ENCODE measurements around the gene HCN2.
"Not testable (repeated sequence)": the region's sequence is repeated elsewhere in the genome, so short reads cannot be mapped to it uniquely, and the experiment has no call there.

HCN2 gene

DNA sequence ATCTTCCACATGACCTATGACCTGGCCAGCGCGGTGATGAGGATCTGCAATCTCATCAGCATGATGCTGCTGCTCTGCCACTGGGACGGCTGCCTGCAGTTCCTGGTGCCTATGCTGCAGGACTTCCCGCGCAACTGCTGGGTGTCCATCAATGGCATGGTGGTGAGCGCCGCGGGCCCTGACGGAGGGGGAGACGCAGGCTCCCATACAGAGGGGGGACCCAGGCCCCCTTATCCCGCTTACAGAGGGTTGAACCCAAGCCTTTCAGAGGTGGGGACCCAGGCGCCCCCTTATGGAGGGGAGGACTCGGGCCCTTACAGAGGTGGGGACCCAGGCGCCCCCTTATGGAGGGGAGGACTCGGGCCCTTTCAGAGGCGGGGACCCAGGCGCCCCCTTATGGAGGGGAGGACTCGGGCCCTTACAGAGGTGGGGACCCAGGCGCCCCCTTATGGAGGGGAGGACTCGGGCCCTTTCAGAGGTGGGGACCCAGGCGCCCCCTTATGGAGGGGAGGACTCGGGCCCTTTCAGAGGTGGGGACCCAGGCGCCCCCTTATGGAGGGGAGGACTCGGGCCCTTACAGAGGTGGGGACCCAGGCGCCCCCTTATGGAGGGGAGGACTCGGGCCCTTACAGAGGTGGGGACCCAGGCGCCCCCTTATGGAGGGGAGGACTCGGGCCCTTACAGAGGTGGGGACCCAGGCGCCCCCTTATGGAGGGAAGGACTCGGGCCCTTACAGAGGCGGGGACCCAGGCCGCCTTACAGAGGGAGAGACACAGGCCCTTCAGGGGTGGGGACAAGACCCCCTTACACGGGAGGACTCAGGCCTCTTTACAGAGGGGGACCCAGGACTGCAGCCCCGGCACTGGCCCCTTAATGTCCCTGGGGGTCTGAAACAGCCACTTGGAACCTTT is 15.6 kb downstream of the HCN2 start:
- DNase-seq (ENCODE audit: low read depth): not testable (repeated sequence)

DNA sequence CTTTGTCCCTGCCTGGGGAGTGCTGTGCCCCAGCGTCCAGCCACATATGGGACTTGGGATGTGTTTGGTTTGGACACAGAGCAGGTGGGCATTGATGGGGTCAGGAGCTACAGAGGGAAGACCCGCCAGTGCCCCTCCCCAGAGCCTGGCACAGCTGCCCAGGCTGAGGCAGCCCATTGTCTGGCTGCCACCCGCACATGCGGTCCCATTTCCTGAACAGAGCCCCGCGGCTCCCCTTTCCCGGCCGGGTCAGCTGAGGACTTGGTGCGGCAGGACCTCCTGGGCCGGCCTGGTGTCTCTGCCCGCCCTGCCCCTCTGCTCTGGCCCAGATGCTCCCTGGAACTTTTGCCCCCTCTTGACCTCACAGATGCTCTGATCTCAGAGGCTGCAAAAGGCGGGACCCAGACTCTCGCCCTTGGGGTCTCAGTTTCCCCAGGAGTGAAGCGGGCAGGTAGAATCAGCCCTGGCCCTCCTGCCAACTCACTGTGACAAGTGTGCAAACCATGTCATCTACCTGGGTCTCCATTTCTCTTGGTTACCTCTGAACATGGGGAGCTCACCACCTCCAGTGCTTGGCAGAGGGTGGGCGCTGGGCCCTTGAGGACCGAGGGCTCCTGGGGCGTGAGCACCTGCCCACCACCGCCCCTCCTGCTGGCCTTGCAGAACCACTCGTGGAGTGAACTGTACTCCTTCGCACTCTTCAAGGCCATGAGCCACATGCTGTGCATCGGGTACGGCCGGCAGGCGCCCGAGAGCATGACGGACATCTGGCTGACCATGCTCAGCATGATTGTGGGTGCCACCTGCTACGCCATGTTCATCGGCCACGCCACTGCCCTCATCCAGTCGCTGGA is 17.8 kb downstream of the HCN2 start:
- no peak for DNase-seq (ENCODE audit: low read depth)

DNA sequence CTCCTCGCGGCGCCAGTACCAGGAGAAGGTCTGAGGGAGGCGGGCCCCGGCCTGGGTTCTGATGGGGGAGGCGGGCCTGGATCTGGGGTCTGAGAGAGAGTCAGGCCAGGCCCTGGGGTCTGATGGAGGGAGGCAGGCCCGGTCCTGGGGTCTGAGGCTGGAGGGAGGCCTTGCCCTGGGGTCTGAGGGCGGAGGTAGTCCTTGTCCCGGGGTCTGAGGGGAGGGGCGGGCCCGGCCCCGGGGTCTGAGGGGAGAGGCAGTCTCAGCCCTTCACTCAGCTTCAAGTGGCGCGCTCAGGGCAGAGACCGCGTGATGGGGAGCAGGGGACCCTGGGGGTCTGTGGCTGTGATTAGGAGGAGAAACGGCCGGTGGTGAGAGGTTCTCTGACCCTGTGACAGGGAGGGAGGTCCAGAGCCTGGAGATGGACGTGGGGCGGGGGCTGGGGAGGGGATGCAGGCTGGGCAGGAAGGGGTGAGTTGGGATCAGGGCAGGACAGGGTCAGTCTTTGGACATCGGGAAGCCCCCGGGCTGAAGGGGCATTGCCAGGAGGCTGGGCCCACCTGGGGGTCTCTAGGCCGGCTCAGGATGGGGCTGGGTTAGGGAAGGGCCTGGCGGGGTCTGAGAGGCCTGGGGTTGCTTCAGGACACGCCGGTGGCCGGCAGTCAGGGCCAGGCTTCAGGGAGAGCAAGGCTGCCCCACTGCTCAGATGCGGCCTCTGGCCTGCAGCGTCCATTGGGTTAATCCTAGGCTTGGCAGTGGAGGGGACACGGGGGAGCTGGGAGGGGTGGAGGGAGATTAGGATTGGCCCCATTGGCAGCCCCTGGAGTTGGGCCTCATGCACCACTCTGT is 18.7 kb downstream of the HCN2 start:
- no peak for DNase-seq (ENCODE audit: low read depth)

DNA sequence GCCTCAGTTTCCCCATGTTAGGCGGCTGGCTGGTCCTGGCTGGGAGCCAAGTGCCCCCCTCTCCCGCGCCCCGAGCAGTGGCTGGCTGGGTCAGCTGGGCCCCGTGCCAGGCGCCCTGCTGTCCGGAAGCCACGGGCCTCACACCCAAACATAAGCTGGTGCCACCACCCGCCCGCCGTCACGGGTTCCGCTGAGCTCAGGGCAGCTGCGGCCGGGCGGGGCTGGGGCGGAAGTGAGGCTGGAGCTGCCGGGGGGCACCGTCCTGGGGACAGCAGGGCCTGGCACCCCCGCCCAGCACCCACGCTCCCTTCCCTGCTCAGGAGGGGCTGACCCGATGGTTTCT is 19.3 kb downstream of the HCN2 start:
- DNase-seq (ENCODE audit: low read depth): no peak

DNA sequence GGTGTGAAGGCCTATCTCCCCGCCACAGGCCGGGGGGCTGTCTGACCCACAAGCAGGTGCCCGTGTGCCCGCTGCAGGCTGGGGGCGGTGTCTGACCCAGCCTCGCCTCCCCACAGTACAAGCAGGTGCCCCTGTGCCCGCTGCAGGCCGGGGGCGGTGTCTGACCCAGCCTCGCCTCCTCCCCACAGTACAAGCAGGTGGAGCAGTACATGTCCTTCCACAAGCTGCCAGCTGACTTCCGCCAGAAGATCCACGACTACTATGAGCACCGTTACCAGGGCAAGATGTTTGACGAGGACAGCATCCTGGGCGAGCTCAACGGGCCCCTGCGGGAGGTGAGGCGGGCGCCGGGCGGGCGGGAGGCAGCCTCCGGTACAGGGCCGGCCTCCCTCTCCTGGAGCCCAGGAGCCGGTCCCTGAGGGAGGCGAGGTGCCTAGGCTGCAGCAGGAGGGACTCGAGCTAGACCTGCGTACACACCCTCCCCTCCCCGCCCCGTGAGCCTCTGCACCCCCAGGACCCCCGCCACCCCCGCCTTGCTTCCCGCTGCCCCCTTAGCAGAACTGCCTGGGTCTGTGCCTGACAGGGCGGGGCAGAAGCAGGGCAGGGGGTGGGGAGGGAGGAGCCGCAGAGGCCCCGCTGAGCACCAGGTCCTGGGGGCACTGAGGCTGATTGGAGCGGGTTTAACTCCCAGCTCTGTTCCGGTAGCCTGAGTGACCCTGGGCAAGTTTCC is 20.6 kb downstream of the HCN2 start:
- DNase-seq (ENCODE audit: low read depth): no peak

DNA sequence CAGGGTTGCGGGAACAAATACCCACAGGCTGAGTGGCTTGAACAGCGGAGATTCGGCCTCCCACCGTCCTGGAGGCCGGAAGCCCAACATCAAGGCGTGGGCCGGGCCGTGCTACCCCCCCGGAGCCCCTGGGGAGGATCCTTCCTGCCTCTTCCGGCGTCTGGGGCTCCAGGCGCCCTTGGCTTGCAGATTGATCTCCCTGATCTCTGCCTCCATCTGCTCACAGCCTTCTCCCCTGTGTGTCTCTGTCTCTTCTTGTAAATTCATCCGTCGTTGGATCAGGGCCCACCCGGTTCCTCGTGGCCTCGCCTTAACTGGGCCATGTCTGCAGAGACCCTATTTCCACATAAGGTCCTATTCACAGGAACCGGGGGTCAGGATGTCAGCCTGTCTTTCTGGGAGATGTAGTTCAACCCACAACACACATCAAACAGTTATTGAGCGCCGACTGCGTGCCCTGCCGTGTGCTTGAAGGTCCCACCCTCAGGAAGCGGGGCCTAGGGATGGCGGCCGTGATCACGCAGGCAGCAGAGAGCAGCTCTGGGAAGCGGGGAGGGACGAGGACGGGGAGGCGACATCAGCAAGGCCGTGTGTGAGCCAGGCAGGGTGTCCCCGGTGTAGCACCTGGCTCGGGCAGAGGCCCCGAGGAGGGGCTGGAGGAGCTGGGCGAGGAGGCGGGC is 21.3 kb downstream of the HCN2 start:
- no peak for DNase-seq (ENCODE audit: low read depth)

DNA sequence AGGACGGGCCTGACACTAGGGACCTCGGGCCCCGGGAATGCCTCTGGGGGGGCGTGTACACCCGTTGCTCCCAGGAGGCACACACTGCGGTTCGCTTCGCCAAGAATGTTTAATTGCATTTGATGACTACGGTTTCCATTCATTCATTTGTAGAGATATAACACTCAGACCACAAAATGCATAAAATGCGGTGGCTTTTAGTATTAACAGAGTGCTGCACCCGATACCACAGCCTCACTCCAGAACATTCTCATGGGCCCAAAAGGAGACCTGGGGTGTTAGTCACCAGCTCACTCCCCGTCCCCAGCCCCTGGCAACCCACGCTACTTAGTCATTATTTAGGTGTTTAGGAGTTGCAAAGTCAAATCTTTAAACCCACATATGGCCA is 21.8 kb downstream of the HCN2 start:
- DNase-seq (ENCODE audit: low read depth): peak; percentile 57

DNA sequence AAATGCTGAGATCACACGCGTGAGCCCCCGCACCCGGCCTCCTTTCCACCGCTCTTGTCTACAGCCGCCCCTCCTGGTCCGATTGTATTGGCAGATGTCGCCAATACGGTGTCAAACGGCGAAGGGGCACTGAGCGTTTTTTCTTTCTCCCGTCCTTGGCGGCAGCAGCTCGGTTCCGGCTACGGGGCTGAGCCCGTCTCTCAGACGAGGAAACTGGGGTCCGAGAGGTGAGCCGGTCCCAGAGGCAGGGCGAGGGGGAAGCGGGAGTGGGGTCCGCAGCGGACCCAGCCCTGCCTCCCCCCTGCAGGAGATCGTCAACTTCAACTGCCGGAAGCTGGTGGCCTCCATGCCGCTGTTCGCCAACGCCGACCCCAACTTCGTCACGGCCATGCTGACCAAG is 23.3 kb downstream of the HCN2 start:
- no peak for DNase-seq (ENCODE audit: low read depth)

DNA sequence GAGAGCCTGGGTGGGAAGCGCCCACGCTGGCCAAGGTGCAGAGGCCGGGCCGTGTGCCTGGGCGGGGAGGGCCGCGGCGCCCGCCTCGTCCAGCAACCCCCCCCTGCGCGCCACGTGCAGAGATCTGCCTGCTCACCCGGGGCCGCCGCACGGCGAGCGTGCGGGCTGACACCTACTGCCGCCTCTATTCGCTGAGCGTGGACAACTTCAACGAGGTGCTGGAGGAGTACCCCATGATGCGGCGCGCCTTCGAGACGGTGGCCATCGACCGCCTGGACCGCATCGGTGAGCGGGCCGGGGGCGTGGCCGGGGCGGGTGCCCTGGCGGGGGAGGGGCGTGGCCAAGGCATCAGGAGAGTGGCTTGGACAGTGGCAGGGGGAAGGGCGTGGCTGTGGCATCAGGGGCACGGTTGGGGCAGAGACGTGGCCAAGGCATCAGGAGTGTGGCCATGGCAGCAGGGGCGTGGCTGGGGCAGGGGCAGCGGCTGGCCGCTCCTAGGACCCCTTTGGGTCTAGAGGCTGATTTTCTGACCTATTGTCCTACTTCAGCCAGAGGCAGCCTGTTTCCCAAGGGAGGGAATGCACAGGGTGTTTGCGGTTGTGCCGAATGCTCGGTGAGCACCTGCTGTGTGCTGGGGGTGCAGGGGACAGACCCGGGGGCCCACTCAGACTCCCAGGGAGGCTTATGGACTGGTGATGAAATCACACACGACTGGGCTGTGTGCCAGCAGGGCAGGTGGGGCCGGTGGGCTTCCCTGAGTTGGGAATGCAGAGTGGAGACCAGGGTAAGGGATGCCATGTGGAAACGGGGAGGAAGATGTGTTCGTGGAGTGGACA is 24.3 kb downstream of the HCN2 start:
- DNase-seq (ENCODE audit: low read depth): no peak

DNA sequence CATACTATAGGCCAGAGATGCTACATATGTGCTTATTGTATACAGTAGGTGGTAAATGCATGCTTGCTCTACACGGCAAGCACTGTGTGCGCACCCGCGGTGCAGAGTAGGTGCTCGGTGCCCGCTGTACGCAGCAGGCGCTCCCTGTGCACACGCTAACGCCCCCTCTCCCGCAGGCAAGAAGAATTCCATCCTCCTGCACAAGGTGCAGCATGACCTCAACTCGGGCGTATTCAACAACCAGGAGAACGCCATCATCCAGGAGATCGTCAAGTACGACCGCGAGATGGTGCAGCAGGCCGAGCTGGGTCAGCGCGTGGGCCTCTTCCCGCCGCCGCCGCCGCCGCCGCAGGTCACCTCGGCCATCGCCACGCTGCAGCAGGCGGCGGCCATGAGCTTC is 25.9 kb downstream of the HCN2 start:
- no peak for DNase-seq (ENCODE audit: low read depth)

DNA sequence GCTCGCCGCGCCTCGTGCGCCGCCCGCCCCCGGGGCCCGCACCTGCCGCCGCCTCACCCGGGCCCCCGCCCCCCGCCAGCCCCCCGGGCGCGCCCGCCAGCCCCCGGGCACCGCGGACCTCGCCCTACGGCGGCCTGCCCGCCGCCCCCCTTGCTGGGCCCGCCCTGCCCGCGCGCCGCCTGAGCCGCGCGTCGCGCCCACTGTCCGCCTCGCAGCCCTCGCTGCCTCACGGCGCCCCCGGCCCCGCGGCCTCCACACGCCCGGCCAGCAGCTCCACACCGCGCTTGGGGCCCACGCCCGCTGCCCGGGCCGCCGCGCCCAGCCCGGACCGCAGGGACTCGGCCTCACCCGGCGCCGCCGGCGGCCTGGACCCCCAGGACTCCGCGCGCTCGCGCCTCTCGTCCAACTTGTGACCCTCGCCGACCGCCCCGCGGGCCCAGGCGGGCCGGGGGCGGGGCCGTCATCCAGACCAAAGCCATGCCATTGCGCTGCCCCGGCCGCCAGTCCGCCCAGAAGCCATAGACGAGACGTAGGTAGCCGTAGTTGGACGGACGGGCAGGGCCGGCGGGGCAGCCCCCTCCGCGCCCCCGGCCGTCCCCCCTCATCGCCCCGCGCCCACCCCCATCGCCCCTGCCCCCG is 26.5 kb downstream of the HCN2 start:
- no peak for DNase-seq (ENCODE audit: low read depth)

DNA sequence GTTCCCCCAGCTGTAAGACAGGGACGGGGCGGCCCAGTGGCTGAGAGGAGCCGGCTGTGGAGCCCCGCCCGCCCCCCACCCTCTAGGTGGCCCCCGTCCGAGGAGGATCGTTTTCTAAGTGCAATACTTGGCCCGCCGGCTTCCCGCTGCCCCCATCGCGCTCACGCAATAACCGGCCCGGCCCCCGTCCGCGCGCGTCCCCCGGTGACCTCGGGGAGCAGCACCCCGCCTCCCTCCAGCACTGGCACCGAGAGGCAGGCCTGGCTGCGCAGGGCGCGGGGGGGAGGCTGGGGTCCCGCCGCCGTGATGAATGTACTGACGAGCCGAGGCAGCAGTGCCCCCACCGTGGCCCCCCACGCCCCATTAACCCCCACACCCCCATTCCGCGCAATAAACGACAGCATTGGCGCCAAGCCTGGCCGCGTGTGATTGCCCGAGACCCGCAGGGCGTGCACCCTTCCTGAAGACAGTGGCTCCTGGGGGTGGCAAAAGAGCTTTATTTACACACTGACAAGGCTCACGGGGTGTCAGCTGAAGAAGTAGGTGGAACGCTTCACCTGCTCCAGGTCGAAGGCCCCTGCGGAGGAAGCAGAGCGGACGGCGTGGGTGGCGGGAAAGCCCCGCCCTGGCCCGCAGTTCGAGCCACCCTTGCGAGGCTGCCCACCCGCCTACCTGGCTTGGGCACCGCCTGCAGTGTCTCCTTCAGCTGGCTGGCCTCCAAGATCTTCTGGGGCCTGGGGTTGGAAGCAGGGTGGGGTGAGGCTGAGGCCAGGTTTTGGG is 27.3 kb downstream of the HCN2 start:
- no peak for DNase-seq (ENCODE audit: low read depth)

DNA sequence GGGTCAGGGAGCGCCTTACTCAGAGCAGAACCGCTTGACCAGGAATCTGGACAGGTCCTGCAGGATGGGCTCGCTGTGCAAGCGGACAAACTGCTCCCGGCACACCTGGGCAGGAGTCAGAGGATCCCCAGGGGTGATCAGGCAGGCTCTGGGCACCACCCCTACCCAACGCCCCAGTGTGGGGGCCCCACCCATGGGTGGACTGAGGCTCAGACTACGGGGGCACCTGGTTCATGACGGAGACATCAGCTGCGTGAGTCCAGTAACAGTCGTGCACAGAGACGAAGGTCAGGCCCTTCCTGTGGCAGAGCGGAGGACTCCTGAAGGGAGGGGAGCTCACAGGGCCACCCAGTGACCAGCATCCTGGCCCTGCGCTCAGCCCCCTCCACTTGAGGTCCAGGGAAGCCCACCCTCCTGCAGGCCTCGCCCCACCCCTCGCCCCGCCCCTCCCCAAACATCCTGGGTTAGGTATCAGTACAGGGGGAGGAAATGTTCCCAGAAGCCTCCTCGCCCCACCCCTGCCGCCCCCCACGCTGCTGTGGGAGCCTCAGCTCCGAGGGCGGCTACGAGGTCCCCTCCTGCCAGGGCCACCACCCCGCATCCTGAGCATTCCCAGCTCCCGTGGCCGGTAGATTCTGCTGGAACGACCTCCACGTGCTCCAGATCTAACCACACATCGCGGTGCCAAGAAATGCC is 28.0 kb downstream of the HCN2 start:
- no peak for DNase-seq (ENCODE audit: low read depth)

DNA sequence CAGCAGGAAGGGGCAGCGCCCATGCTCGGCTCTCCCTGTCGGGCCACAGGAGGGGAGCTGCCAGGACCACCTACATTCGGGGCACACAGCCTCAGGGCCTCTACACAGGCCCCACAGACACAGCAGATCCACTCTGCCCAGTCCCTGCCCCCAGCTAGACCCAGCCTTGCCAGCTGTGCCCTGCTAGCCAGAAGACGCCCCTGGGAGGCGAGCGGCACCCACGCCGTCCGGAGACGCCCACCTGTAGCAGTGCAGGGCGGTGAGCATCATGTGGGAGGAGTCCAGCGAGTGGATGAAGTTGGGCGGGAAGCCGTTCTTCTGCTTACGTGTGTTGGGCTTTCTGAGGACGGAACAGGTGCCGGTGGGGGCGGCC is 28.6 kb downstream of the HCN2 start:
- no peak for DNase-seq (ENCODE audit: low read depth)

DNA sequence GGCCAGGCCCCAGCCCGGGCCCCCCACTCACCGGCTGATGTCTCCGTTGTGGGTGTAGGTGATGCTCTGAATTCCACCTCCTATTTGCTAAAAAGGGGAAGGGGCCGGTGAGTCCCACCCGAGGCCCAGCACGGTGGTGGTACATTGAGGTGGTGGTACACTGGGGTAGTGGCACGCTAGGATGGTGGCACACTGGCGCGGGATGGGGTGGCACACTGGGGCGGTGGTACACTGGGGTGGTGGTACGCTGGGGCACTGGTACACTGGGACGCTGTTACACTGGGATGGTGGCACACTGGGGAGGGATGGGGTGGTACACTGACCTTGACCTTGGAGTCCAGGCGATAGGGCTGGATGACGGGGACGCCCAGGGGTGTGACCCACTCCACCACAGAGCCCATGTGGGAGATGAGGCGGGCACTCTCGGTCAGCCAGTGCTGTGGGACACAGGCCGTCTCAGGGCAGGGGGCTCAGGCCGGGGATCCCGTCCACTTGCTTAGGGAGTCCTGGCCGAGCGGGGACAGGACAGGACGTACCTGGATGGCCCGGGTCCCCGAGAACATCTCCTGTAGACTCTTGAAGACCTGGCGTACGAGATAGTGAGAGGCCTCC is 29.1 kb downstream of the HCN2 start:
- DNase-seq (ENCODE audit: low read depth): no peak

DNA sequence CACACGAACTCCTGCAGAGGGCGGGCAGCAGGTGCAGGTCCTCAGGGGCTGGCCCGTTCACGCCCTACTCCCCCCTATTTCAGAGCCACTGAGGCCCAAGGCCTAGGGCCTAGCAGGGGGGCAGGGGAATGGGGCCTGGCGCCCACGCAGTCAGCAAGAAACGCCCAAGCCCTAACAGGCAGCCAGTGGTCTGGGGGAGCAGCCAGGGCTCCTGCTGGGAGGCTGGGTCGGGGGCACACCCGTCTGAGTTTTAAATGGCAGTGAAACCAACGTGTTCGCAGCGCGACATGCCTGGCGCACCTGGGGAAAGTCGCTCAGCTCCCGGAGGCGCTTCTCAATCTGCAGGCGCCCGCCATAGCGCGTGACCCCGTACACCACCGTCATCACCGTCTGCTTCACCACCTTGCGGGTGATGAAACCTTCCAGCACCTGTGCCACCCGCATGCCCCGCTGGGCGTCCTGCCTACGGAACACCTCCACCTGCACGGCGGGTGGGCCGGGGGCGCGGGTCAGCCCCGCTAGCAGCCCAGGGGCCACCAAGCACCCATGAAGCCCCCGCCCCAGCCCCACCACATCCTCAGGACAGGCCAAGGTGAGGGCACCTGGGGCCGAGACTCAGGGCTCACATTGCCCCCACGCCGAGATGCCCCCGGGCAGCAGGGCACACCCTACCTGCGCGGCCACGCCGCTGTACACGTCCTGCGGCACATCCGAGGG is 29.8 kb downstream of the HCN2 start:
- DNase-seq (ENCODE audit: low read depth): no peak

DNA sequence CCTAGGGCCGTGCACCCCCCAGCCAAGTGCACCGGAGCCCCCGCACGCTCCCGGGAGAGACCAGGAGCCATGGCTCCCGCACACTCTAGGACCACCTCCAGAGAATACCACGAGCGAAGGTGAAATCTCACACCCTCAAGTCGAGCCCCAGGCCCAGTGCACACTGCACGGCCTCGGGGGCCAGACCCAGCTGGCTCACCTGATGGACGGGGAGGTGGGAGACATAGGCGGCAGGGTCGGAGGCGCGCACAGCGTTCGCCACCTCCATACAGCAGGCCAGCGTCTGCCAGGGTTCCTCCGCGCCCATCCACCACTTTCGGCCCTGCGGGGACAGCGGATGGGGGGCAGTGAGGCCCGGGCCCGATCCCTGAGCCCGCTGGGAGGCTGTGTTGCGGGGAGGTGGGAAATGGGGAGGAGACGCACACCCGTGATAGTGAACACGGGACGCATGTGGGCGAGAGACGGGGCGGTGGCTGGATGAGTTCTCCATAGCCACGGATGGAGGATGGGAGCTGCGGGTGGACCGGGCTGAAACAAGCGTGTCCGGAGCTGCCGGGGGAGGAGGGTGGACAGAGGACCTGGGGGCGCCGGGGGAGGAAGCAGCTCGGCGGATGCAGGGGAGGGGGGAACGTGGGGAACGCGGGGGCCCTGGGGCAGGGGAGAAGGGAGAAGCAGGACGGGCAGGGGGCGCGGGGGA is 30.6 kb downstream of the HCN2 start:
- DNase-seq (ENCODE audit: low read depth): no peak

Measured in HS-5 (cell line).